Measurements from ENCODE around the gene AFAP1L2.

Gene AFAP1L2

GRCh38 chr10:114408968-114409444 lies 4.7 kb upstream of the AFAP1L2 start:
- Histone ChIP-seq H3K9me2 (replicated peaks; ENCODE audit: insufficient read depth, low read length) (no peaks in the 10 kb centered on the region), H3K4me3 (ENCODE audit: insufficient read depth, low read length, poor library complexity, severe bottlenecking) (no peak overlapping the region), H3K36me3 (ENCODE audit: low read length) (no peaks in the 10 kb centered on the region), H3K9me3 (ENCODE audit: insufficient read depth, low read length) (no peaks in the 10 kb centered on the region), H3K79me2 (ENCODE audit: insufficient read depth, low read length) (no peaks in the 10 kb centered on the region), H3K9ac (ENCODE audit: low read length) (no peak overlapping the region), H3F3A (ENCODE audit: insufficient read depth) (no peaks in the 10 kb centered on the region), H2AFZ (ENCODE audit: low read depth, low read length, severe bottlenecking) (no peak overlapping the region), H3K27ac (ENCODE audit: low read depth, low read length) (no peak overlapping the region), H3K4me2 (ENCODE audit: low read depth, low read length, poor library complexity, severe bottlenecking) (no peak overlapping the region), H3K27me3 (ENCODE audit: low read length) (no peaks in the 10 kb centered on the region), H4K20me1 (ENCODE audit: low read depth, low read length) (no peaks in the 10 kb centered on the region)
- no peak for TF ChIP-seq EZH2phosphoT487 (conservative IDR thresholded peaks at IDR 0.05; ENCODE audit: low read length)
- TF ChIP-seq CTCF (IDR thresholded peaks at IDR 0.05; ENCODE audit: insufficient read depth, low read length, poor library complexity, severe bottlenecking): no peak

- no peak overlapping the region for H3K27ac ChIP-seq (ENCODE audit: low read depth, low read length)
Measured at GRCh38 chr10:114408112-114408967, 4.0 kb upstream of the AFAP1L2 start.

GRCh38 chr10:114406455-114406854 lies 2.2 kb upstream of the AFAP1L2 start:
- Histone ChIP-seq H3K36me3 (ENCODE audit: low read length) (no peaks in the 10 kb centered on the region), H3K27ac (ENCODE audit: low read depth, low read length) (no peak overlapping the region), H3K4me3 (ENCODE audit: insufficient read depth, low read length, poor library complexity, severe bottlenecking) (no peak overlapping the region), H3K27me3 (ENCODE audit: low read length) (no peaks in the 10 kb centered on the region), H3K79me2 (ENCODE audit: insufficient read depth, low read length) (no peaks in the 10 kb centered on the region), H3K4me2 (ENCODE audit: low read depth, low read length, poor library complexity, severe bottlenecking) (no peak overlapping the region), H3K9ac (ENCODE audit: low read length) (no peak overlapping the region), H2AFZ (ENCODE audit: low read depth, low read length, severe bottlenecking) (no peak overlapping the region), H3K9me2 (replicated peaks; ENCODE audit: insufficient read depth, low read length) (no peaks in the 10 kb centered on the region), H3K9me3 (ENCODE audit: insufficient read depth, low read length) (no peaks in the 10 kb centered on the region), H4K20me1 (ENCODE audit: low read depth, low read length) (no peaks in the 10 kb centered on the region), H3F3A (ENCODE audit: insufficient read depth) (no peaks in the 10 kb centered on the region)
- TF ChIP-seq CTCF (IDR thresholded peaks at IDR 0.05; ENCODE audit: insufficient read depth, low read length, poor library complexity, severe bottlenecking) (no peak), EZH2phosphoT487 (conservative IDR thresholded peaks at IDR 0.05; ENCODE audit: low read length) (no peak)

More at GRCh38 chr10:114408112-114408967, 4.0 kb upstream of the AFAP1L2 start:
- Histone ChIP-seq H3K9me2 (replicated peaks; ENCODE audit: insufficient read depth, low read length) (no peaks in the 10 kb centered on the region), H3K9ac (ENCODE audit: low read length) (no peak overlapping the region), H3K4me2 (ENCODE audit: low read depth, low read length, poor library complexity, severe bottlenecking) (no peak overlapping the region), H3K27me3 (ENCODE audit: low read length) (no peaks in the 10 kb centered on the region), H4K20me1 (ENCODE audit: low read depth, low read length) (no peaks in the 10 kb centered on the region), H3K79me2 (ENCODE audit: insufficient read depth, low read length) (no peaks in the 10 kb centered on the region), H3F3A (ENCODE audit: insufficient read depth) (no peaks in the 10 kb centered on the region), H2AFZ (ENCODE audit: low read depth, low read length, severe bottlenecking) (no peak overlapping the region), H3K36me3 (ENCODE audit: low read length) (no peaks in the 10 kb centered on the region), H3K4me3 (ENCODE audit: insufficient read depth, low read length, poor library complexity, severe bottlenecking) (no peak overlapping the region), H3K9me3 (ENCODE audit: insufficient read depth, low read length) (no peaks in the 10 kb centered on the region)
- no peak for TF ChIP-seq CTCF (IDR thresholded peaks at IDR 0.05; ENCODE audit: insufficient read depth, low read length, poor library complexity, severe bottlenecking)
- no peak for TF ChIP-seq EZH2phosphoT487 (conservative IDR thresholded peaks at IDR 0.05; ENCODE audit: low read length)

All from SU-DHL-6 (cell line).